Measurements from ENCODE around the gene MRPS23. TPM values are rescaled to one million over a fixed set of nuclear protein-coding genes. Genes with fewer than 3 reads are reported as not detected.
A peak's percentile ranks its signal among the peaks of the same experiment; 100 is the strongest.

Gene MRPS23
- total and polyA plus RNA-seq, 2 of the 4 experiments (the other 2 are of a cell fraction), result 23.5 to 37.3 TPM

GRCh38 chr17:57875290-57876022 lies 25.6 kb upstream of the MRPS23 start (continued):
- TF ChIP-seq, protein P1, sequence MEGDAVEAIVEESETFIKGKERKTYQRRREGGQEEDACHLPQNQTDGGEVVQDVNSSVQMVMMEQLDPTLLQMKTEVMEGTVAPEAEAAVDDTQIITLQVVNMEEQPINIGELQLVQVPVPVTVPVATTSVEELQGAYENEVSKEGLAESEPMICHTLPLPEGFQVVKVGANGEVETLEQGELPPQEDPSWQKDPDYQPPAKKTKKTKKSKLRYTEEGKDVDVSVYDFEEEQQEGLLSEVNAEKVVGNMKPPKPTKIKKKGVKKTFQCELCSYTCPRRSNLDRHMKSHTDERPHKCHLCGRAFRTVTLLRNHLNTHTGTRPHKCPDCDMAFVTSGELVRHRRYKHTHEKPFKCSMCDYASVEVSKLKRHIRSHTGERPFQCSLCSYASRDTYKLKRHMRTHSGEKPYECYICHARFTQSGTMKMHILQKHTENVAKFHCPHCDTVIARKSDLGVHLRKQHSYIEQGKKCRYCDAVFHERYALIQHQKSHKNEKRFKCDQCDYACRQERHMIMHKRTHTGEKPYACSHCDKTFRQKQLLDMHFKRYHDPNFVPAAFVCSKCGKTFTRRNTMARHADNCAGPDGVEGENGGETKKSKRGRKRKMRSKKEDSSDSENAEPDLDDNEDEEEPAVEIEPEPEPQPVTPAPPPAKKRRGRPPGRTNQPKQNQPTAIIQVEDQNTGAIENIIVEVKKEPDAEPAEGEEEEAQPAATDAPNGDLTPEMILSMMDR (conservative IDR thresholded peaks at IDR 0.05; ENCODE audit: low read depth, low read length), result peak; percentile 82

Data from IMR-90 (cell line).